ENCODE data around the gene CEP72.

Gene CEP72

GRCh38 chr5:646396-647201 lies 34.5 kb downstream of the CEP72 start:
- Mint-ChIP-seq H3K27ac (no peak overlapping the region), H3K36me3 (ENCODE audit: low read depth) (peaks cover 15% of the 10 kb centered on the region), H3K27me3 (ENCODE audit: low read depth, poor library complexity) (no peaks in the 10 kb centered on the region), H3K9me3 (no peaks in the 10 kb centered on the region), H3K4me3 (no peak overlapping the region), H3K4me1 (peaks cover 16% of the 10 kb centered on the region)
- no peak for TF ChIP-seq CTCF (IDR thresholded peaks at IDR 0.05)
- no peak for DNase-seq

DNA sequence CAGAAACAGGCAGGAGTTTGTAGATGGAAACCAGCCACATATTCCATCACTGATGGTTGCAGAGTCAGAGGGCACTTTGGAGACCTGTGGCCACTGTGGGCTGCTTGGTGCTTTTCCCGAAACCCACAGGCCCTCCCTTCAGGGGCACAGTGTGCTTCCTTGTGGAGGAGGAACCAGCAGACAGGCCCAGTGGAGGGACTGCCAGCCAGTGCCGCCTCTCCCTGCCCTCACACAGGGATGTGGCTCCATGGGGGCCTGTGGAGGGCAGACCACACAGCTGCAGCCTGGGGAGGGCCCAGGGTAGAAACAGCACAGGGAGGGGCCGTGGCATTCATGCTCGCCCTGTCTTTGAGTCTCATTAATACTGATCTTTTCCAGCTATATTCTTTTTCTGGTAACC lies 35.2 kb downstream of the CEP72 start:
- Mint-ChIP-seq H3K36me3 (ENCODE audit: low read depth) (peaks cover 20% of the 10 kb centered on the region), H3K27ac (no peak overlapping the region), H3K4me1 (peaks cover 16% of the 10 kb centered on the region), H3K9me3 (no peaks in the 10 kb centered on the region), H3K4me3 (no peak overlapping the region), H3K27me3 (ENCODE audit: low read depth, poor library complexity) (no peaks in the 10 kb centered on the region)
- TF ChIP-seq CTCF (IDR thresholded peaks at IDR 0.05): no peak
- no peak for DNase-seq

DNA sequence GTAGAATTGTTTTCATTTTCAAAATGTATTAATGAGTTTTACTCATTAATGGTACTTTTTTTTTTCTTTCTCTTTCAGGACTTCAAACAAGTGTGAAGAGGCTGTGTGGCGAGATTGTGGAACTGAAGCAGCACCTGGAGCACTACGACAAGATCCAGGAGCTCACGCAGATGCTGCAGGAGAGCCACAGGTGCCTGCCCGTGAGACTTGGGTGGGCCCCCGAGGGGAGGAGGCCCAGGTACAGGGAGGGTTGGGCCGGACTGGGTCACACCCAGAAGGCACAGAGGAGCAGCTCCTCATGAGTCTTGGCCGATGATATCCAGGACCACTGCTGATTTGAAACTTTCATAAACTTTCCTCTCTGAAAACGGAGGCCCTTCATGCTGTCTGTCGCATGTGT lies 35.6 kb downstream of the CEP72 start:
- Mint-ChIP-seq H3K27me3 (ENCODE audit: low read depth, poor library complexity) (no peaks in the 10 kb centered on the region), H3K4me3 (no peak overlapping the region), H3K27ac (no peak overlapping the region), H3K9me3 (no peaks in the 10 kb centered on the region), H3K4me1 (peaks cover 16% of the 10 kb centered on the region), H3K36me3 (ENCODE audit: low read depth) (peaks cover 24% of the 10 kb centered on the region)
- TF ChIP-seq CTCF (IDR thresholded peaks at IDR 0.05): no peak
- DNase-seq: no peak

- Mint-ChIP-seq H3K36me3 (ENCODE audit: low read depth) (peaks cover 46% of the 10 kb centered on the region), H3K27me3 (ENCODE audit: low read depth, poor library complexity) (no peaks in the 10 kb centered on the region), H3K9me3 (peaks cover 4% of the 10 kb centered on the region), H3K27ac (no peak overlapping the region), H3K4me1 (no peaks in the 10 kb centered on the region), H3K4me3 (no peak overlapping the region)
- TF ChIP-seq CTCF (IDR thresholded peaks at IDR 0.05): no peak
- no peak for DNase-seq
Observed at GRCh38 chr5:651296-652022, 39.3 kb downstream of the CEP72 start.

- no peak overlapping the region for H3K27ac Mint-ChIP-seq
- peaks cover 52% of the 10 kb centered on the region for H3K36me3 Mint-ChIP-seq (ENCODE audit: low read depth)
- no peak for DNase-seq
- no peak for TF ChIP-seq CTCF (IDR thresholded peaks at IDR 0.05)
- H3K4me3 Mint-ChIP-seq: no peak overlapping the region
- no peaks in the 10 kb centered on the region for H3K27me3 Mint-ChIP-seq (ENCODE audit: low read depth, poor library complexity)
- H3K4me1 Mint-ChIP-seq: no peaks in the 10 kb centered on the region
- peaks cover 4% of the 10 kb centered on the region for H3K9me3 Mint-ChIP-seq
Observed at GRCh38 chr5:652023-652515, 39.9 kb downstream of the CEP72 start.
